Ovary (tissue), 9 donors: ENCODE results near the gene DTX1. TPM values are rescaled to one million over a fixed set of nuclear protein-coding genes. Genes with fewer than 3 reads are reported as not detected.

Source experiments
- DNase-seq, 5 donors: peaks; one replicate each; pipeline ENCODE4 v3.0.0-alpha.2; 2019 to 2020
- H3K27ac ChIP-seq, 2 donors: fragments of 200-600 bp; one replicate each; pipeline versions ENCODE4 v1.5.1 to v1.8.0; 2019 to 2022
- H3K27me3 ChIP-seq: fragments of 200-600 bp; one replicate; pipeline ENCODE4 v1.8.0; 2022
- H3K36me3 ChIP-seq: fragments of 200-600 bp; sonication (generic); one replicate; pipeline ENCODE4 v1.5.1; 2019
- H3K4me1 ChIP-seq: one replicate; pipeline ENCODE4 v1.8.1; 2013; ENCODE audit warnings: mild to moderate bottlenecking, moderate library complexity; ENCODE audit not compliant: insufficient read depth
- H3K4me3 ChIP-seq: fragments of 200-600 bp; sonication (generic); one replicate; pipeline ENCODE4 v1.5.1; 2017
- H3K9me3 ChIP-seq, 2 donors: fragments of 200-600 bp in 1 of 2; sonication (generic) in 1 of 2; one replicate each; pipeline versions ENCODE4 v1.5.1 to v1.8.1; 2013 to 2019; ENCODE audit warnings: mild to moderate bottlenecking in 1 of 2, moderate library complexity in 1 of 2
- CTCF ChIP-seq, 3 donors: fragments of 450-650 bp in 2 of 3; fragments of 200-600 bp in 1 of 3; IDR thresholded peaks; one replicate each; pipeline versions ENCODE4 v1.5.1 to v1.8.0; 2016 to 2022; ENCODE audit warnings: antibody characterized with exemption in 3 of 3, mild to moderate bottlenecking in 1 of 3
- EP300 ChIP-seq: sonication (generic); formaldehyde crosslinking; IDR thresholded peaks from one replicate; pipeline ENCODE4 v1.6.1; 2017; ENCODE audit warnings: antibody characterized with exemption
- POLR2A ChIP-seq: fragments of 450-650 bp; IDR thresholded peaks from one replicate; pipeline ENCODE4 v1.6.1; 2017; ENCODE audit warnings: antibody characterized with exemption, mild to moderate bottlenecking, moderate library complexity
- WGBS, 3 donors: extraction: QIAGEN DNeasy Blood & Tissue Kit in 1 of 3; methylation state at CpG; one replicate each; pipeline versions ENCODE4 v1.1.5 to v1.1.7; 2013 to 2017; 5-methylcytosine and 5-hydroxymethylcytosine counted together
- intact Hi-C, 4 donors: fragments of 100-400 bp; cut with DNase I; formaldehyde crosslinking; loops; one replicate each; pipeline versions ENCODE4 v1.11.0 to v1.15.1; 2022 to 2023
- polyA plus RNA-seq, 2 donors: library from polyadenylated mRNA; stranded (reverse); fragments of 200-250 nt in 1 of 2; fragments of 350-450 nt in 1 of 2; fragmentation: Illumina TruSeq in 1 of 2; extraction: RNeasy Lipid Tissue Mini Kit (QIAGEN cat#74804) in 1 of 2; gene quantifications; one replicate each; pipeline ENCODE4 v1.2.3, GENCODE V29; 2013 to 2014
- total RNA-seq, 7 donors: library from RNA; depleted of rRNA in 2 of 7; stranded (reverse); fragments of >200 nt in 2 of 7; fragmentation: NEBNext Ultra II Directional in 3 of 7; extraction: Animal tissue kit (Norgen Biotek cat#: 25700) in 3 of 7; gene quantifications; one replicate each; pipeline versions ENCODE4 v1.1.0 to v1.2.4, GENCODE V29; 2016 to 2023
- donor health status: DM: no; HTN: no; CAD: no; lungs with moderate emphysema.
- donor health status: DM: no; HTN: no; CAD: no.
- donor health status: Bipolar disorder and iron deficiency.
- donor health status: DM: yes; HTN: yes; CAD: no.
- donor health status: DM: no; HTN: no; CAD: no.
- donor health status: DM: yes; HTN: yes; CAD: no.

The DTX1 gene
- total and polyA plus RNA-seq, 9 donors = 0.56 to 5.5 (median 1.6) TPM

DNA sequence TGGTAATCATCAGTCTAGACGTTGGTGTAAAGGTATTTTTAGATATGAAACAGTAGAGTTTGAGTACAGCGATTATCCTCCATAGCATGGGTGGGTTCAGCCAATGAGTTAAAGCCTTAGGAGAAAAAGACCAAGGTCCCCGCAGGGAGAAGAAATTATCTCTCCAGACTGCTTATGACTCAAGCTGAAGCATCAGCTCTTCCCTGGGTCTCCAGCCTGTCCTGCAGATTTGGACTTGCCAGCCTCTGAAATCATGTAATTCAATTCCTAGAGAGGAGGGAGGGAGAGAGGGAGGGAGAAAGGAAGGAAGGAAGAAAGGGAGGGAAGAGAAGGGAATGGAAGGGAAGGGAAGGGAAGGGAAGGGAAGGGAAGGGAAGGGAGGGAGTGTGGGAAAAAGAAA, 12.0 kb upstream of the DTX1 start:
- WGBS, 3 donors = 68 to 73% (median 70%) methylated on average over 3 of the region's 3 CpGs
- H3K4me1 ChIP-seq = no peaks in the 10 kb centered on the region
- no peak overlapping the region for H3K4me3 ChIP-seq
- no peaks in the 10 kb centered on the region for H3K27me3 ChIP-seq
- H3K9me3 ChIP-seq = no peaks in the 10 kb centered on the region
- H3K36me3 ChIP-seq = no peaks in the 10 kb centered on the region
- no peak for TF ChIP-seq POLR2A
- H3K27ac ChIP-seq = no peak overlapping the region
- intact Hi-C loops = loop anchor here in 1 of 4 donors (10.0 kb wide), 1 partner anchor 120 kb away; no protein-coding TSS in a partner anchor
- DNase-seq = no peak

- Histone ChIP-seq H3K27me3 (no peaks in the 10 kb centered on the region), H3K4me3 (no peak overlapping the region), H3K27ac (no peak overlapping the region), H3K4me1 (no peaks in the 10 kb centered on the region), H3K9me3 (no peaks in the 10 kb centered on the region), H3K36me3 (no peaks in the 10 kb centered on the region)
- TF ChIP-seq CTCF (IDR thresholded peaks at IDR 0.05) (peak; percentile 41 to 54 (median 43)), EP300 (no peak), POLR2A (no peak)
- DNase-seq = peak in 2 of 5 donors; percentile 17 to 52
- WGBS, 3 donors = 5 to 12% (median 6%) methylated on average over 6 of the region's 6 CpGs
- intact Hi-C loops = loop anchor here in 1 of 4 donors (10.0 kb wide), 1 partner anchor 116 kb away; no protein-coding TSS in a partner anchor
Measured at GRCh38 chr12:113048716-113049127, 7.8 kb upstream of the DTX1 start.

DNA sequence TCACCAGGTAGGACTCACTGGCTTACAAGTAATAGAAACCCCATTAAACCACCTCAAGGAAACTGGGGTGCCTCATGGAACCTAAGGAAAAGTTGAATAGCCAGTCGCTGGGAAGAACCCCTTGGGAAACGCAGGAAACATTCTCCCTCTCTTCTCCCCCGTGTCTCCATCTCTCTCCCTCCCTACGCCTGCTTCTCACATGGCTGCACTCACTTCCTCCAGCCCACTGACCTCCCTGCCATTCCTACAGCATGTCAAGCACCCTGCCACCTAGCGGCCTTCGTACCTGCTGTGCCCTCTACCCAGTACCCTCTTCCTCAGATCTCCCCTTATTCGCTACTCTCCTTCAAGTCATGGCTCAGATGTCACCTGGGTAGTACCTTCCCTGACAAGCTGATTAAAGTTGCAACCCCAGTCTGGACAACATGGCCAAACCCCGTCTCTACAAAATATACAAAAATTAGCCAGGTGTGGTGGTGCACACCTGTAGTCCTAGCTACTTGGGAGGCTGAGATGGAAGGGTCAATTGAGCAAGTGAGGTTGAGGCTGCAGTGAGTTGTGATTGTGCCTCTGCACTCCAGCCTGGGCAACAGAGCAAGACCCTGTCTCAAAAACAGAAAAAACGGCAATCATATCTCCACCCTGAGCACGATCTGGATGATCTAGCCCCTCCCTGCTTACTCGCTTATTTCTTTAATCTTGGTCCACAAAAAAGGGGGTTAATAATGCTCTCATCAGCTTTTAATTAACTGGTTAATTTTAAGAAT, 6.4 kb upstream of the DTX1 start:
- 42 to 53% (median 45%) methylated on average over 11 of the region's 11 CpGs for WGBS, 3 donors
- Histone ChIP-seq H3K4me3 (no peak overlapping the region), H3K27ac (no peak overlapping the region), H3K36me3 (no peaks in the 10 kb centered on the region), H3K4me1 (no peaks in the 10 kb centered on the region), H3K9me3 (no peaks in the 10 kb centered on the region), H3K27me3 (no peaks in the 10 kb centered on the region)
- intact Hi-C loops = loop anchor here in 3 of 4 donors (5.0 to 10.0 kb wide), 3 partner anchors 115 to 122 kb away; no protein-coding TSS in a partner anchor
- no peak for TF ChIP-seq CTCF (IDR thresholded peaks at IDR 0.05)
- TF ChIP-seq POLR2A = no peak
- TF ChIP-seq EP300 = no peak
- no peak for DNase-seq

- WGBS, 3 donors = 85 to 88% (median 87%) methylated on average over 7 of the region's 7 CpGs
- Histone ChIP-seq H3K4me1 (peaks cover 2% of the 10 kb centered on the region), H3K27ac (no peak overlapping the region), H3K27me3 (no peaks in the 10 kb centered on the region), H3K9me3 (no peaks in the 10 kb centered on the region), H3K36me3 (no peaks in the 10 kb centered on the region), H3K4me3 (no peak overlapping the region)
- TF ChIP-seq EP300 (no peak), POLR2A (no peak), CTCF (IDR thresholded peaks at IDR 0.05) (no peak)
- no peak for DNase-seq
- intact Hi-C loops = loop anchor here in 2 of 4 donors (5.0 kb wide), 2 partner anchors 117 to 122 kb away; no protein-coding TSS in a partner anchor
Measured at GRCh38 chr12:113050795-113051194, 5.7 kb upstream of the DTX1 start.

GRCh38 chr12:113051759-113052158, 4.8 kb upstream of the DTX1 start:
- 88 to 91% (median 91%) methylated on average over 4 of the region's 4 CpGs for WGBS, 3 donors
- Histone ChIP-seq H3K4me1 (peaks cover 2% of the 10 kb centered on the region), H3K27me3 (no peaks in the 10 kb centered on the region), H3K27ac (no peak overlapping the region), H3K9me3 (no peaks in the 10 kb centered on the region), H3K36me3 (no peaks in the 10 kb centered on the region), H3K4me3 (no peak overlapping the region)
- TF ChIP-seq POLR2A = no peak
- no peak for TF ChIP-seq EP300
- TF ChIP-seq CTCF (IDR thresholded peaks at IDR 0.05) = no peak
- intact Hi-C loops = loop anchor here in 2 of 4 donors (5.0 kb wide), 2 partner anchors 116 to 121 kb away; no protein-coding TSS in a partner anchor
- DNase-seq = no peak
